SK-N-MC (cell line): ENCODE data around the gene SEMA4F.

Source experiments
- EZH2 ChIP-seq: fragments of 200-600 bp; sonication (generic); IDR thresholded peaks from one replicate; pipeline ENCODE4 v1.6.1; 2017; ENCODE audit warnings: antibody characterized with exemption
- POLR2AphosphoS5 ChIP-seq: IDR thresholded peaks from 2 replicates; pipeline ENCODE4 v1.6.1; 2012; ENCODE audit warnings: mild to moderate bottlenecking, low read depth, low read length, borderline replicate concordance

DNA sequence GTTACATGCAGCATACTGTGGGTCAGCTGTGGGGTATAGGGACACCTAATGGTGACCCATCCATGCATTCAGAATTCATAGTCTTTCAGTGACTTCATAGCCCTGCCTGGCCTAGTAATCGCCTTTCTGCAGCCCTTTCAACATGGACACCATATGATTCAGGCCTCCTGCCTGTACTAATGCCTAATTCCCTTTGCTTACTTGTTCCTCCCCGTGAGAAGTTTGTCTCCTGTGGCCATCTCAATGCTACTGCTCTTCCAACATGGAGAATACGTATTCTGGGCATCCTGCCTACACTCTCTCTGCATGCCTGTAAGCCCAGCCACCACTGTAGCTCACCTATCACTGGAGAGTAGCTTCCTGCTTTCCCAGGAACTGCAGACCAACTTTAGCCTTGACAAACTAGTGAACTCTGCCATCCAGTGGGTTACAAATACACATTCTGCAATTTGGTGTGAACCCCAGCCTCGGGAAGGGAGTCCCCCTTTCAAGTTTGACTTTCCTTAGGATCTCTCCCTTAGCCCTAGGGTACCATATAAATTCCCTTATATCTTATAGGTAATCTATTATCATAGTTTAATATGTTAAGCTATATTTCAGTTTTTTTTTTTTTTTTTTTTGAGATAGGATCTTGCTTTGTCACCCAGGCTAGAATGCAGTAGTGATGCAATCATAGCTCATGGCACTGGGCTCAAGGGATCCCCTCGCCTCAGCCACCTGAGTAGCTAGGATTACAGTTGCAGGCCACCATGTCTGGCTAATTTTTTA, 28.2 kb upstream of the SEMA4F start:
- TF ChIP-seq POLR2AphosphoS5 (no peak), EZH2 (no peak)
